DND-41 (cell line): ENCODE measurements around the gene FKRP.
"Not testable (repeated sequence)": the region's sequence is repeated elsewhere in the genome, so short reads cannot be mapped to it uniquely, and the experiment has no call there.

Source experiments
- ATAC-seq: fragments of 200-7000 bp; cut with Tn5 transposase; 3 replicates; pipeline ENCODE4 v1.9.1; 2021; ENCODE audit warnings: low read depth; ENCODE audit not compliant: insufficient read depth
- DNase-seq: peaks from one replicate; pipeline ENCODE4 v3.0.0-alpha.2; 2020
- H2AFZ ChIP-seq: 2 replicates; pipeline ENCODE4 v1.6.0; 2012; ENCODE audit warnings: low read depth, low read length
- H3K27ac ChIP-seq: 2 replicates; pipeline ENCODE4 v1.5.1; 2012; ENCODE audit warnings: low read length, inconsistent platforms
- H3K27me3 ChIP-seq: fragments of 200-600 bp; sonication (generic); 2 replicates; pipeline ENCODE4 v1.6.0; 2012; ENCODE audit warnings: low read length, mild to moderate bottlenecking, inconsistent platforms; ENCODE audit not compliant: insufficient read depth, poor library complexity
- H3K36me3 ChIP-seq: 2 replicates; pipeline ENCODE4 v1.5.1; 2012; ENCODE audit warnings: low read length, inconsistent platforms; ENCODE audit not compliant: insufficient read depth
- H3K4me1 ChIP-seq: 2 replicates; pipeline ENCODE4 v1.5.1; 2012; ENCODE audit warnings: mild to moderate bottlenecking, low read length; ENCODE audit not compliant: insufficient read depth
- H3K4me2 ChIP-seq: 2 replicates; pipeline ENCODE4 v1.6.0; 2012; ENCODE audit warnings: mild to moderate bottlenecking, moderate library complexity, low read length, inconsistent platforms; ENCODE audit not compliant: insufficient read depth
- H3K4me3 ChIP-seq, 2 experiments: fragments of 200-600 bp in 1 of 2; shearing (Covaris generic) in 1 of 2; 2 replicates each; pipeline ENCODE4 v1.5.1; 2012 to 2016; ENCODE audit warnings: inconsistent platforms in 2 of 2, low read length in 2 of 2, mild to moderate bottlenecking in 2 of 2, low read depth in 1 of 2, moderate library complexity in 1 of 2
- H3K79me2 ChIP-seq: 2 replicates; pipeline ENCODE4 v1.6.0; 2012; ENCODE audit warnings: low read length, inconsistent platforms; ENCODE audit not compliant: insufficient read depth
- H3K9ac ChIP-seq: 2 replicates; pipeline ENCODE4 v1.6.0; 2012; ENCODE audit warnings: low read depth, mild to moderate bottlenecking, inconsistent platforms, low read length, moderate library complexity
- H3K9me3 ChIP-seq: 2 replicates; pipeline ENCODE4 v1.5.1; 2012; ENCODE audit warnings: low read length, moderate library complexity, mild to moderate bottlenecking, inconsistent platforms; ENCODE audit not compliant: insufficient read depth, severe bottlenecking
- H4K20me1 ChIP-seq: 2 replicates; pipeline ENCODE4 v1.6.0; 2012; ENCODE audit warnings: low read length; ENCODE audit not compliant: insufficient read depth
- CTCF ChIP-seq: IDR thresholded peaks from 2 replicates; pipeline ENCODE4 v1.5.1; 2012; ENCODE audit warnings: borderline replicate concordance, low read length, moderate library complexity, mild to moderate bottlenecking; ENCODE audit not compliant: poor library complexity, severe bottlenecking; ENCODE audit errors: extremely low read depth
- EZH2 ChIP-seq: IDR thresholded peaks from 3 replicates; pipeline ENCODE4 v1.6.1; 2012; ENCODE audit warnings: borderline replicate concordance, low read depth, mild to moderate bottlenecking, moderate library complexity, low read length, inconsistent platforms; ENCODE audit not compliant: severe bottlenecking

The FKRP gene

GRCh38 chr19:46759817-46760333 is 14.0 kb downstream of the FKRP start:
- Histone ChIP-seq H3K27me3 (no peaks in the 10 kb centered on the region), H4K20me1 (peaks cover 10% of the 10 kb centered on the region; the same call in 1 of the 2 replicates), H3K4me2 (no peak overlapping the region), H3K27ac (no peak overlapping the region), H3K9ac (no peak overlapping the region), H3K36me3 (peaks cover 20% of the 10 kb centered on the region), H3K4me1 (no peaks in the 10 kb centered on the region), H3K79me2 (no peaks in the 10 kb centered on the region), H2AFZ (no peak overlapping the region), H3K9me3 (no peaks in the 10 kb centered on the region), H3K4me3 (no peak overlapping the region)
- TF ChIP-seq EZH2 = no peak
- TF ChIP-seq CTCF = no peak
- DNase-seq = no peak
- ATAC-seq = no peak

GRCh38 chr19:46760363-46760762 is 14.5 kb downstream of the FKRP start:
- peaks cover 10% of the 10 kb centered on the region; the same call in 1 of the 2 replicates for H4K20me1 ChIP-seq
- H3K36me3 ChIP-seq = peaks cover 20% of the 10 kb centered on the region
- TF ChIP-seq CTCF (no peak), EZH2 (no peak)
- no peaks in the 10 kb centered on the region for H3K27me3 ChIP-seq
- H3K79me2 ChIP-seq = no peaks in the 10 kb centered on the region
- no peak overlapping the region for H3K4me2 ChIP-seq
- no peak overlapping the region for H3K9ac ChIP-seq
- no peak overlapping the region for H3K27ac ChIP-seq
- H2AFZ ChIP-seq = no peak overlapping the region
- H3K4me1 ChIP-seq = no peaks in the 10 kb centered on the region
- no peak for ATAC-seq
- H3K4me3 ChIP-seq = no peak overlapping the region
- no peak for DNase-seq
- H3K9me3 ChIP-seq = no peaks in the 10 kb centered on the region

GRCh38 chr19:46760897-46761296 is 15.0 kb downstream of the FKRP start:
- Histone ChIP-seq H3K36me3 (peaks cover 18% of the 10 kb centered on the region), H4K20me1 (peaks cover 10% of the 10 kb centered on the region; the same call in 1 of the 2 replicates)
- not testable (repeated sequence) for H3K9ac ChIP-seq, H2AFZ ChIP-seq, H3K4me1 ChIP-seq, H3K4me3 ChIP-seq, H3K4me2 ChIP-seq, ATAC-seq, DNase-seq, H3K9me3 ChIP-seq, H3K79me2 ChIP-seq, H3K27ac ChIP-seq, H3K27me3 ChIP-seq

- no peak for ATAC-seq
- Histone ChIP-seq H2AFZ (no peak overlapping the region), H3K79me2 (no peaks in the 10 kb centered on the region), H3K27ac (no peak overlapping the region), H3K36me3 (peaks cover 15% of the 10 kb centered on the region), H4K20me1 (peaks cover 8% of the 10 kb centered on the region; the same call in 1 of the 2 replicates), H3K4me2 (no peak overlapping the region), H3K4me1 (no peaks in the 10 kb centered on the region), H3K9ac (no peak overlapping the region), H3K27me3 (no peaks in the 10 kb centered on the region), H3K9me3 (no peaks in the 10 kb centered on the region), H3K4me3 (no peak overlapping the region)
- TF ChIP-seq EZH2 (no peak), CTCF (no peak)
- DNase-seq = no peak
Measured at GRCh38 chr19:46761418-46761831, 15.6 kb downstream of the FKRP start.
